Cardiac muscle cell (in vitro differentiated cells and primary cell): Measurements from ENCODE around the gene TPSAB1. TPM values are rescaled to one million over a fixed set of nuclear protein-coding genes. Genes with fewer than 3 reads are reported as not detected.

Experiments
- DNase-seq, 2 donors: peaks; one replicate each; pipeline versions ENCODE4 v3.0.0 to v3.0.0-alpha.2; 2010 to 2017; ENCODE audit warnings: low read depth in 1 of 2, low spot score in 1 of 2
- H3K27ac ChIP-seq: fragments of 200-600 bp; sonication (generic); 2 replicates; pipeline ENCODE4 v1.5.1; 2016
- H3K27me3 ChIP-seq: fragments of 200-600 bp; sonication (generic); 2 replicates; pipeline ENCODE4 v1.6.0; 2016; ENCODE audit warnings: control low read depth
- H3K36me3 ChIP-seq: fragments of 200-600 bp; sonication (generic); 2 replicates; pipeline ENCODE4 v1.5.1; 2016; ENCODE audit warnings: control low read depth
- H3K4me1 ChIP-seq: fragments of 200-600 bp; sonication (generic); 2 replicates; pipeline ENCODE4 v1.8.1; 2017; ENCODE audit warnings: low read depth, mild to moderate bottlenecking, mixed run types
- H3K4me3 ChIP-seq: fragments of 200-600 bp; sonication (generic); 2 replicates; pipeline ENCODE4 v1.5.1; 2016; ENCODE audit warnings: mild to moderate bottlenecking
- H3K9me3 ChIP-seq: fragments of 200-600 bp; sonication (generic); 2 replicates; pipeline ENCODE4 v1.5.1; 2017; ENCODE audit warnings: low read depth, mild to moderate bottlenecking, control low read depth
- polyA plus RNA-seq: library from polyadenylated mRNA; unstranded; fragments of >200 nt; fragmentation: Nextera tagmentation; extraction: Ambion mirVana; gene quantifications from 2 replicates; pipeline ENCODE4 v1.2.1, GENCODE V29; 2016
- total RNA-seq: library from RNA; depleted of rRNA; stranded (reverse); fragments of >200 nt; gene quantifications from 2 replicates; pipeline ENCODE4 v1.2.3, GENCODE V29; 2016
- TF ChIP-seq, protein P1 (sequence below): IDR thresholded peaks from 2 replicates; pipeline ENCODE4 v1.5.1; 2012; ENCODE audit warnings: low read depth, mild to moderate bottlenecking, low read length

The TPSAB1 gene
- total and polyA plus RNA-seq, 2 experiments from 2014 or later, result not detected

GRCh38 chr16:1257561-1258224, 17.2 kb downstream of the TPSAB1 start:
- Histone ChIP-seq H3K9me3 (no peaks in the 10 kb centered on the region), H3K27ac (no peak overlapping the region), H3K4me3 (no peak overlapping the region), H3K4me1 (peaks cover 4% of the 10 kb centered on the region), H3K27me3 (peaks cover 54% of the 10 kb centered on the region), H3K36me3 (no peaks in the 10 kb centered on the region)
- TF ChIP-seq, protein P1, sequence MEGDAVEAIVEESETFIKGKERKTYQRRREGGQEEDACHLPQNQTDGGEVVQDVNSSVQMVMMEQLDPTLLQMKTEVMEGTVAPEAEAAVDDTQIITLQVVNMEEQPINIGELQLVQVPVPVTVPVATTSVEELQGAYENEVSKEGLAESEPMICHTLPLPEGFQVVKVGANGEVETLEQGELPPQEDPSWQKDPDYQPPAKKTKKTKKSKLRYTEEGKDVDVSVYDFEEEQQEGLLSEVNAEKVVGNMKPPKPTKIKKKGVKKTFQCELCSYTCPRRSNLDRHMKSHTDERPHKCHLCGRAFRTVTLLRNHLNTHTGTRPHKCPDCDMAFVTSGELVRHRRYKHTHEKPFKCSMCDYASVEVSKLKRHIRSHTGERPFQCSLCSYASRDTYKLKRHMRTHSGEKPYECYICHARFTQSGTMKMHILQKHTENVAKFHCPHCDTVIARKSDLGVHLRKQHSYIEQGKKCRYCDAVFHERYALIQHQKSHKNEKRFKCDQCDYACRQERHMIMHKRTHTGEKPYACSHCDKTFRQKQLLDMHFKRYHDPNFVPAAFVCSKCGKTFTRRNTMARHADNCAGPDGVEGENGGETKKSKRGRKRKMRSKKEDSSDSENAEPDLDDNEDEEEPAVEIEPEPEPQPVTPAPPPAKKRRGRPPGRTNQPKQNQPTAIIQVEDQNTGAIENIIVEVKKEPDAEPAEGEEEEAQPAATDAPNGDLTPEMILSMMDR, result no peak
- DNase-seq, result no peak

GRCh38 chr16:1258225-1258600, 17.7 kb downstream of the TPSAB1 start:
- Histone ChIP-seq H3K36me3 (no peaks in the 10 kb centered on the region), H3K4me3 (no peak overlapping the region), H3K9me3 (no peaks in the 10 kb centered on the region), H3K4me1 (peaks cover 4% of the 10 kb centered on the region), H3K27me3 (peaks cover 59% of the 10 kb centered on the region), H3K27ac (no peak overlapping the region)
- DNase-seq, result no peak
- TF ChIP-seq, protein P1, result no peak

DNA sequence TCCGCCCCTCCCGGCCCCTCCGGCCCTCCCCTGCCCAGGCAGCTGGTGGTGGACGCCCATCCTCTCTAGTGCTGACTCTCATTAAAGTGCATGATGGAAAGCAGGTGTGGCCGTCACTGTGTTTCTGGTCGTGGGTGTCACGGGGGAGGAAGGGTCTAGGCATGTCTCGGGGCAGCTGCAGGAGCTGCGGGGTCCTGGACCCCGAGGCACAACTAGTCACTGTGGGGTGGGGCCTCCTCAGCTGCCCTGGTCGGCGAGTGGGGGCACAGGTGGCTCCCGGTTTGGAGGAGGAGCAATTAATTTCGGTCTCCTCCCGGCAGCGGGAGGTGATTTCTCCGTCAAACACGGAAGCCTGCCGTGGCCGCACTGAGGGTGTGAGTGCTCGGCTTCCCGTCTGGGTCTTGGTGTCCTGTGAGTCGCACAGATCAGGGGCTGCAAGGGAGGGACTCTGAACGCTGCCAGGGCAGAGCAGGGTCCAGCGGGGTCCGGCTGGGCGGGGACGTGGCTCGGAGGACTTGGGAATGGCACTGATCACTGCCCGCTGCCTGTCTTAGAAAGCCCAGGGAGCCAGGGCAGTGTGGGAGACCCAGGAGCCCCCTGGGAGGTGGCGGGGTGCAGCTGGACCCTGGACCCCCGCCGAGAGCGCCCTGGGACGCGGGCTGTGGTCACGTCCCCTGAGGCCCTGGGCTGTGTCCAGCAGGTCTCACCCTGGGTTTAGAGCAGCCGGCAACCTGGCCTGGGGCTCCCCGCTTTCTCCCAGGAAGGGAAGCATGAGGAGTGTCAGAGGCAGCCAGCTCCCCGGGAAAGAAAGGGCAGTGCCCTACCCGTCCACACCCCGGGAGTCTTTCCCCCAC, 18.6 kb downstream of the TPSAB1 start:
- Histone ChIP-seq H3K4me1 (peaks cover 4% of the 10 kb centered on the region), H3K36me3 (no peaks in the 10 kb centered on the region), H3K27me3 (peaks cover 61% of the 10 kb centered on the region), H3K9me3 (no peaks in the 10 kb centered on the region), H3K4me3 (no peak overlapping the region), H3K27ac (no peak overlapping the region)
- TF ChIP-seq, protein P1, result no peak
- peak in 1 of 2 donors; percentile 42 for DNase-seq

DNA sequence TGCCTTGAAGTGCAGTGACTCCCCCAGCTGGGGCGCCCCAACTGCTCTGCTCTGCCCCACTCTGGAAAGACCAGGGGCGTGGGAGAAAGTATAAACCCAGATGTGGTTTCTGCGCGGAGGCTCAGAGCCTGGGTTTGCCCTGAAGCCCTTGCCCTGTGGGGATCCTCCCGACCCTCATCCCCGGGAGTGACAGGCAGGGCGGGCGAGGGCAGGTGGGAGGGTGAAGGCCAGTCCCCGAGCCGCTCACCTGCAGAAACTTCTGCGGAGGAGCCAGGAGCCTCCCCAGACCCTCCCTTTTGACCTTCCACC, 19.2 kb downstream of the TPSAB1 start:
- H3K27me3 ChIP-seq, result peaks cover 61% of the 10 kb centered on the region
- no peak overlapping the region for H3K4me3 ChIP-seq
- H3K9me3 ChIP-seq, result no peaks in the 10 kb centered on the region
- H3K36me3 ChIP-seq, result no peaks in the 10 kb centered on the region
- TF ChIP-seq, protein P1, result no peak
- DNase-seq, result no peak
- H3K27ac ChIP-seq, result no peak overlapping the region
- H3K4me1 ChIP-seq, result peaks cover 4% of the 10 kb centered on the region

GRCh38 chr16:1260101-1260680, 19.7 kb downstream of the TPSAB1 start:
- Histone ChIP-seq H3K36me3 (no peaks in the 10 kb centered on the region), H3K9me3 (no peaks in the 10 kb centered on the region), H3K27me3 (peaks cover 61% of the 10 kb centered on the region), H3K27ac (no peak overlapping the region), H3K4me3 (no peak overlapping the region), H3K4me1 (peaks cover 4% of the 10 kb centered on the region)
- TF ChIP-seq, protein P1, result no peak
- DNase-seq, result no peak
